PC-3 (cell line): ENCODE measurements around the gene GAS2. TPM values are rescaled to one million over a fixed set of nuclear protein-coding genes. Genes with fewer than 3 reads are reported as not detected.

Experiments used
- ATAC-seq: fragments of 200-7000 bp; cut with Tn5 transposase; 2 replicates; pipeline ENCODE4 v1.9.1; 2020; ENCODE audit warnings: mild to moderate bottlenecking, moderate library complexity
- BruUV-seq: library from RNA; stranded (reverse); fragments of 400-500 nt; replicated peaks from 2 replicates; lab custom pipeline; 2021; lab: Mats Ljungman, UMichigan
- CTCF ChIA-PET: fragments of 300-600 bp; sonication (Branson Sonifier 250); formaldehyde crosslinking; loops from one replicate; lab custom pipeline; 2022; ENCODE audit warnings: antibody characterized with exemption; lab: Charles Lee
- POLR2A ChIA-PET: fragments of 300-600 bp; sonication (Branson Sonifier 250); formaldehyde crosslinking; loops from one replicate; lab custom pipeline; 2022; ENCODE audit warnings: antibody characterized with exemption; ENCODE audit not compliant: unreplicated experiment; lab: Charles Lee
- DNase-seq: peaks from one replicate; pipeline ENCODE4 v3.0.0-alpha.2; 2015
- H2AFZ ChIP-seq: fragments of 300-600 bp; sonication (generic); 2 replicates; pipeline ENCODE4 v1.6.0; 2016; ENCODE audit warnings: antibody characterized with exemption, low read length
- H3F3A ChIP-seq: fragments of 300-600 bp; sonication (generic); one replicate; pipeline ENCODE4 v1.6.0; 2017; ENCODE audit warnings: antibody characterized with exemption, low read length, control low read depth, mild to moderate bottlenecking; ENCODE audit not compliant: unreplicated experiment
- H3K27ac ChIP-seq: fragments of 300-600 bp; sonication (generic); 2 replicates; pipeline ENCODE4 v1.5.1; 2016; ENCODE audit warnings: mild to moderate bottlenecking, low read length
- H3K27me3 ChIP-seq: fragments of 300-600 bp; sonication (generic); 2 replicates; pipeline ENCODE4 v1.6.1; 2016; ENCODE audit warnings: low read length, mixed read lengths
- H3K36me3 ChIP-seq: fragments of 300-600 bp; sonication (generic); 2 replicates; pipeline ENCODE4 v1.6.1; 2016; ENCODE audit warnings: low read depth, mixed run types, low read length, mixed read lengths
- H3K4me1 ChIP-seq: fragments of 300-600 bp; sonication (generic); 2 replicates; pipeline ENCODE4 v1.5.1; 2016; ENCODE audit warnings: low read length; ENCODE audit not compliant: insufficient read depth
- H3K4me2 ChIP-seq: fragments of 300-600 bp; sonication (generic); 2 replicates; pipeline ENCODE4 v1.6.0; 2016; ENCODE audit warnings: low read length
- H3K4me3 ChIP-seq: fragments of 300-600 bp; sonication (generic); 2 replicates; pipeline ENCODE4 v1.5.1; 2016; ENCODE audit warnings: mild to moderate bottlenecking, low read length, mixed read lengths
- H3K79me2 ChIP-seq: fragments of 300-600 bp; sonication (generic); 2 replicates; pipeline ENCODE4 v1.6.1; 2017; ENCODE audit warnings: low read length, mixed read lengths
- H3K9ac ChIP-seq: fragments of 300-600 bp; sonication (generic); 2 replicates; pipeline ENCODE4 v1.6.0; 2016; ENCODE audit warnings: mild to moderate bottlenecking, low read length
- H3K9me2 ChIP-seq: fragments of 300-600 bp; sonication (generic); replicated peaks from 2 replicates; pipeline ENCODE4 v1.6.1; 2016; ENCODE audit warnings: mixed run types, low read length, mixed read lengths
- H3K9me3 ChIP-seq: fragments of 300-600 bp; sonication (generic); 2 replicates; pipeline ENCODE4 v1.6.1; 2016; ENCODE audit warnings: low read length, mixed read lengths
- H4K20me1 ChIP-seq: fragments of 300-600 bp; sonication (generic); 2 replicates; pipeline ENCODE4 v1.6.1; 2016; ENCODE audit warnings: low read length, mixed read lengths
- EZH2 ChIP-seq: fragments of 300-600 bp; sonication (generic); IDR thresholded peaks from one replicate; pipeline ENCODE4 v1.6.1; 2017; ENCODE audit warnings: antibody characterized with exemption, mild to moderate bottlenecking, low read length; ENCODE audit not compliant: unreplicated experiment
- EZH2phosphoT487 ChIP-seq: fragments of 300-600 bp; sonication (generic); IDR thresholded peaks from 2 replicates; pipeline ENCODE4 v1.6.1; 2018; ENCODE audit warnings: mild to moderate bottlenecking, antibody characterized with exemption, low read length, borderline replicate concordance
- intact Hi-C: fragments of 100-400 bp; cut with micrococcal nuclease; formaldehyde crosslinking; loops from 2 replicates; pipeline ENCODE4 v1.9.0; 2023
- total RNA-seq: library from RNA; depleted of rRNA; stranded (reverse); fragments of >200 nt; gene quantifications from 2 replicates; pipeline ENCODE4 v1.2.3, GENCODE V29; 2014
- TF ChIP-seq, protein P1 (sequence below): fragments of 300-600 bp; sonication (generic); conservative IDR thresholded peaks from 2 replicates; pipeline ENCODE4 v1.5.1; 2017; ENCODE audit warnings: antibody characterized with exemption, low read depth, mild to moderate bottlenecking, low read length

The GAS2 gene
- total RNA-seq, 1 experiment from 2014 or later = not detected

DNA sequence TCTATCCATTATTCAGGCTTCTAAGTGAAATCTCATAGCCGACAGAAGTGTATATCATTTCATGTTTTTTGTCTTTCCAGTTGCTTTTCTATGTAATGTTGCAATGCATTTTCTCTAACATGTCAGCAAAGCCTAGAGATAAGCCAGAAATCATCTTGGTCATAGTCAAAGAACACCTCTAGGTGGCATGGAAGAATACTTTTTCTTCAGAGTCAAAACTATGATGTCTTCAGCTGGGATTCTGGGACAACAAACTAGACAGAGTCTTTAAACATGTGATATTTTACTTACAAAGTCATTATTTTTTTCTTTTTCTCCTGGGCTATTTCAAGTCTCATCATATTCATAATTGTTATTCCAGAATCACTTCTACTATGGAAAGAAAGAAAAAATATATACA, 4.4 kb downstream of the GAS2 start:
- no TSS peak for BruUV-seq
- Histone ChIP-seq H3K27me3 (peaks cover 66% of the 10 kb centered on the region), H3K9me3 (no peaks in the 10 kb centered on the region), H3K27ac (no peak overlapping the region), H3K4me3 (no peak overlapping the region), H3K4me2 (no peak overlapping the region), H3K4me1 (no peaks in the 10 kb centered on the region), H3K9ac (no peak overlapping the region), H3K36me3 (no peaks in the 10 kb centered on the region), H3F3A (no peaks in the 10 kb centered on the region), H4K20me1 (no peaks in the 10 kb centered on the region), H2AFZ (no peak overlapping the region), H3K9me2 (no peaks in the 10 kb centered on the region), H3K79me2 (no peaks in the 10 kb centered on the region)
- DNase-seq (peak; percentile 28), ATAC-seq (0 out of 2 replicates have a peak, but pooled peaks have one; percentile 29)
- intact Hi-C loops = no loop called here
- POLR2A ChIA-PET = no interaction called here
- TF ChIP-seq, protein P1, sequence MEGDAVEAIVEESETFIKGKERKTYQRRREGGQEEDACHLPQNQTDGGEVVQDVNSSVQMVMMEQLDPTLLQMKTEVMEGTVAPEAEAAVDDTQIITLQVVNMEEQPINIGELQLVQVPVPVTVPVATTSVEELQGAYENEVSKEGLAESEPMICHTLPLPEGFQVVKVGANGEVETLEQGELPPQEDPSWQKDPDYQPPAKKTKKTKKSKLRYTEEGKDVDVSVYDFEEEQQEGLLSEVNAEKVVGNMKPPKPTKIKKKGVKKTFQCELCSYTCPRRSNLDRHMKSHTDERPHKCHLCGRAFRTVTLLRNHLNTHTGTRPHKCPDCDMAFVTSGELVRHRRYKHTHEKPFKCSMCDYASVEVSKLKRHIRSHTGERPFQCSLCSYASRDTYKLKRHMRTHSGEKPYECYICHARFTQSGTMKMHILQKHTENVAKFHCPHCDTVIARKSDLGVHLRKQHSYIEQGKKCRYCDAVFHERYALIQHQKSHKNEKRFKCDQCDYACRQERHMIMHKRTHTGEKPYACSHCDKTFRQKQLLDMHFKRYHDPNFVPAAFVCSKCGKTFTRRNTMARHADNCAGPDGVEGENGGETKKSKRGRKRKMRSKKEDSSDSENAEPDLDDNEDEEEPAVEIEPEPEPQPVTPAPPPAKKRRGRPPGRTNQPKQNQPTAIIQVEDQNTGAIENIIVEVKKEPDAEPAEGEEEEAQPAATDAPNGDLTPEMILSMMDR = peak; percentile 31; the same call in 1 of the 2 replicates
- TF ChIP-seq EZH2phosphoT487 = no peak
- CTCF ChIA-PET = no interaction called here

DNA sequence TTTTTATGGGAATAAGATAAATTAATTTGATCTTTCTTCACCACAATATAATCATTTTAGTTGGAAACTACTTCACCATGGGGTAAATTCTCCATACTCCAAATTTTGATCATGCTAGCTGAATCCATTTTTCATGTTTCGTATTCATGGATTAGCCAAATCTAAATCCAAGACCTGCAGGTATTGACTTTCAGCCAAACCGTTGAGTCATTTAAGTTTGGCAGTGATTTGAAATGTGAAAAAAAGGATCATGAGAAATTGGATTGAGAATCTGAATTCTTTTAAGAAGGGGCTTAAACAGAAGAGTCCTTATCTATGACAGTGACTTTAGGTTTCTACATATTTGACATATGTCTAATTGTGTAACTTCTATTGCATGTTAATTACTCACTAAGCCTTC, 5.3 kb downstream of the GAS2 start:
- H3K79me2 ChIP-seq = no peaks in the 10 kb centered on the region
- no peaks in the 10 kb centered on the region for H3K9me3 ChIP-seq
- no peak overlapping the region for H3K4me2 ChIP-seq
- H3K4me1 ChIP-seq = no peaks in the 10 kb centered on the region
- H3K27ac ChIP-seq = no peak overlapping the region
- no peaks in the 10 kb centered on the region for H3K9me2 ChIP-seq
- no TSS peak for BruUV-seq
- H3K27me3 ChIP-seq = peaks cover 57% of the 10 kb centered on the region
- no peak overlapping the region for H2AFZ ChIP-seq
- peak; percentile 37 for DNase-seq
- TF ChIP-seq EZH2phosphoT487 = no peak
- no peak overlapping the region for H3K9ac ChIP-seq
- intact Hi-C loops = no loop called here
- CTCF ChIA-PET = no interaction called here
- ATAC-seq = no peak
- H4K20me1 ChIP-seq = no peaks in the 10 kb centered on the region
- H3F3A ChIP-seq = no peaks in the 10 kb centered on the region
- POLR2A ChIA-PET = no interaction called here
- no peak overlapping the region for H3K4me3 ChIP-seq
- H3K36me3 ChIP-seq = no peaks in the 10 kb centered on the region

DNA sequence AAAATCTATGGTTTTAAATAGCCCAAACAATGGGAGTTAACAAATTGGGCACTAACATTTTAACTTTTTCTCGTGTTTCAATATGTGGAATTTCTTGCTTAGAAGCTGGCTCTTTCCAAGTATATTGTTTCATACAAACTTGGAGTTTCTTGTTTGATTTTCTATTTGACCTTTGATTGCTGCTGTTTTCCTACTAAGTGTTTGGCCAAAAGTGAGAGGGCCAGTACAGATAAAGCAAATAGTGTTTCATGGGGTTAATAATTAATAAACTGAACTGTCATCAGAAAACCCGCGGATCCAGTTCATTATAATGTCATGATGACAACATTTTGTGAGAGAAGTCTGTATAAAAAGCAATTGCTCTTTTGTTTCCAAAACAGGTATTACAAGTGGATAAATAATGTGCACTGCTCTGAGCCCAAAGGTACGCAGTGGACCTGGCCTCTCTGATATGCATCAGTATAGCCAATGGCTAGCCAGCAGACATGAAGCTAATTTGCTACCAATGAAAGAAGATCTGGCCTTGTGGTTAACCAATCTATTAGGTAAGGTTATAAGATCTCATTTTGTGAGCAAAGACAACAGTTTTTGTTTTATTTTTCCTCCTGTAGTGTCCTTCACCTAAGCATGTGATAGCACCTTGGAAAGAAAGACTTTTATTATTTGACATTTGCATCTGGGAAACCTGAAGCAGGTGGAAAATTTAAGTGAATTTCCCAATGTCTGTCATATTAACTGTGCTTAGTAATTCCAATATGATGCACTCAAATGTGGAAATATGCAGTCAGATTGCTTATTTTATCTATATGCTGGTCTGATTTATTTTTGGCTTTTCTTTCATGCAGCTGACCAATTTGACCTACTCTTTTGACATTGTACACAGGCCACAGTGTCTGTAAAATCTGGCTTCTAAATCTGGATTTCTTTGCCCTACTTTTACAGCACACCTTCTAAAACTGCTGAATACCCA, 8.3 kb downstream of the GAS2 start:
- Histone ChIP-seq H3K27ac (no peak overlapping the region), H3K79me2 (no peaks in the 10 kb centered on the region), H3K27me3 (peaks cover 40% of the 10 kb centered on the region), H3K9me3 (no peaks in the 10 kb centered on the region), H3F3A (no peaks in the 10 kb centered on the region), H3K9me2 (no peaks in the 10 kb centered on the region), H3K36me3 (no peaks in the 10 kb centered on the region), H4K20me1 (no peaks in the 10 kb centered on the region), H3K9ac (no peak overlapping the region), H3K4me1 (no peaks in the 10 kb centered on the region), H3K4me2 (no peak overlapping the region), H2AFZ (no peak overlapping the region), H3K4me3 (no peak overlapping the region)
- BruUV-seq = no TSS peak
- DNase-seq (no peak), ATAC-seq (no peak)
- ChIA-PET CTCF (no interaction called here), POLR2A (no interaction called here)
- TF ChIP-seq EZH2 = no peak
- TF ChIP-seq EZH2phosphoT487 = no peak
- TF ChIP-seq, protein P1 = no peak
- intact Hi-C loops = no loop called here
